IPS-NIHi7 (cell line): Measurements from ENCODE around the gene RRM2.
"Not testable (repeated sequence)": the region's sequence is repeated elsewhere in the genome, so short reads cannot be mapped to it uniquely, and the experiment has no call there.

ENCODE experiments used
- DNase-seq: peaks from one replicate; pipeline ENCODE4 v3.0.0; 2012; ENCODE audit warnings: mixed read lengths; ENCODE audit errors: extremely low spot score

Gene RRM2

DNA sequence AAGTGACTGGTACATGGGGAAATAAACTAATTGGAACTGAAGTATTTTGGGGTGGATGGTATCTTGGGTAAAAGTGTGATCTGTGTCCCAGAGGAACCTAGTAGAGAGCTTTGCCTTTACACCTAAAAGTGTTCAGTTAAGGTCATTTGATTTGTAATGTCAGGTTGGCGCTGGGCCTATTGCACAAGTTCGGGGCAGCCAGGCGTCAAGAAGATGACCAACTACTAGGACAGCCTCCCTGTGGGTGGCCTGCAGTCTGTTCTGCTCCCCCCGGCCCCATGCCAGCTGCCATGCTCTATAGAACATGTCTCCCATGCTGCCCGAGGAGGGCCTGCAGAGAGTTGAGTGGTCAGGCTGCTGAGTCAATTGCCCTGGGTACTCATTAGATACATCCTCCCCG is 10.1 kb downstream of the RRM2 start:
- no peak for DNase-seq

DNA sequence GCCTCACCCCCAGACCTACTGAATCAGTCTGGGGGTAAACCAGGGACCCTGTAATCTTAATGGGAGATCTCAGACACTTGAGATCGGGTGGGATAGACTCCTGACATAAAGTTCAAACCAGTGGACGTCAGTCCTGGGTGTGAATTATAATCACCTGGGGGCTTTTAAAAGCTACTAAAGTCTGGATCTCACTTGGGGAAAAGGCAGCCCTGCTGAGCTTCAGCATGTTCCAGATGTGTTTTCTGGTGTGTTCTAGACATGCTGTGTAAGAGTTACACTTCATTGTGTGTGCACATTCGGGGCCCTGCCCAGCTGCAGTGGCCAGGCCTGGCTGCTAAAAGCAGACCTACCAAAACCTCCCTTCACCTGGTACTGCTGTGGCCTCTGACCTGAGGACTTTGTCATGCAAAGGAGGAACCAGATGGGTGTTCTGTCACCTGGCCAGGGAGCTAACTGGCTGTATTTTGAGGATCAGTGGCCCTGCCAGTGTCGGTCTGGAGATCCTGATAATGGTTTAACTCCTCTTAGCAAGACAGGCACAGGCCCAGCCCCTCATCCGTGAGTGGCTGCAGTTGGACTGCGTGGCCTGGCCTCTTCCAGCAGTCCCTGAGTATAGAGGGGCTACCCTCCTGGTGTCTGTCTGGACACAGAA is 10.6 kb downstream of the RRM2 start:
- no peak for DNase-seq

DNA sequence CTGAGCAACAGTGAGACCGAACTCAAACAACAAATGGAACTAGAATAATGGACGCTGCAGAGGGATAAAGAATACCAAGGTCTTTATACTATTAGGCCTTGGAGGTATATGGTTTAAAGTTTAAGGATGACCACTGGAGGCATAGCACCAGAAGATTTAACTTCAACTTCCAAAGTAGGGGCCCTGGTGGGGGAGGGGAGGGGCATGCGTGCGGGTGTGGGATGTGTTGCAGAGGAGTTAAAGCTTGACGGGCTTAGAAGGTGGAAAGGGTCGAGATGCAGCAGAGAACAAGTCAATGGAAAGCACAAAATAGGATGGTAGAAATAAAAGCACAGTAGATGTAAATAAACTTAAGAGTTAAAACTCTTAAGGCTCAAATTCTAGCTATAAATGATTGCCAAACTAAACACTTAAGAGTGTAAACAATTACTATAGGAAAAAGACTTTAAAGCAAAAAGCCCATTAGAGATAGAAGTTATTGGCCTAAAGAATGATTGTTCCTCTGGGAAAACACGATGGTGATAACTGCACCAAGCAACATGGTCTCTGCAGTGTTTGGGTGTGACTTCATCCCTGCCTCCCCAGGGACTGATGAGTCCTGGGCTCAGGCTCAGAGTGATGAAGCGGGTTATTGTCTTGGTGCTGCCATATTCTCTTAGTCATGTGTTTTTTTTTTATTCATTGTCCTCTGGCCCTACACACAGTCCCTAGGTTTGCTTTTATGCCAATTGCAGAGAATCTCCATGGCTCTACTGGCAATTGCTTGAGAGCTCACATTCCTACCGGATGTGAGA is 13.0 kb downstream of the RRM2 start:
- DNase-seq: no peak

DNA sequence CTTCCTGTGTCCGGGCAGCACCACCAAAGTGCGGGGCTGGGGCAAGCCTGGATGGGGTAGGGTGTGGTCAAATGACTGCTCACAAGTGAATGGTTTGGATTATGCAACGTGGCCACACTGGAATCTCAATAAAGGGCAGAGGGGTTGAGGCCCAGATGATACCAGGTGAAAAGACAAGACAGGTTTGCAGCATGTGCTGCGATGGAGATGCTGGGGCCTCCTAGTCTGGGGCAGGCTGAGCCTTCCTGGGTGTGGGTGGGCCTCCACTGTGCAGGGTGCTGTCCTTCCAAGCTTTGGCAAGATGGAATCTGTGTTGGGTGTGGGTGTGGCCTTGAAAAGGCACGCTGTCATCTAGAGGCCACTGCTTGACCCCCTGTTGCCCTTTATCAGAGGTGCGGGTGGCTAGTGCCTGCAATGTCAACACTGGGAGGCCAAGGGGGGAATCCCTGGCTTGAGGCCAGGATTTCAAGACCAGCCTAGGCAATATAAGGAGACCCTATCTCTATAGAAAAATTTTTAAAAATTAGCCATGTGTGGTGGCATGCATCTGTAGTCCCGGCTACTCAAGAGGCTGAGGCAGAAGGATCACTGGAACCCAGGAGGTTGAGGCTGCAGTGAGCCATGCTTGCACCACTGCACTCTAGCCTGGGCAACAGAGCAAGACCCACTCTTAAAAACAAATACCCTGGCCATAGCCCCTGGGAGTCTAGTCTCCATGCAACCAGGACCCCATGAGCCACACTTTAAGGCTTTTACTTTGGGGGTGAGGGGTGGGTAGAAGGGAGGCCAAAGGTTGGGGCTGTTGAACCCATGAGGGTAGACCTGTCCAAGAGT is 13.8 kb downstream of the RRM2 start:
- DNase-seq: no peak

DNA sequence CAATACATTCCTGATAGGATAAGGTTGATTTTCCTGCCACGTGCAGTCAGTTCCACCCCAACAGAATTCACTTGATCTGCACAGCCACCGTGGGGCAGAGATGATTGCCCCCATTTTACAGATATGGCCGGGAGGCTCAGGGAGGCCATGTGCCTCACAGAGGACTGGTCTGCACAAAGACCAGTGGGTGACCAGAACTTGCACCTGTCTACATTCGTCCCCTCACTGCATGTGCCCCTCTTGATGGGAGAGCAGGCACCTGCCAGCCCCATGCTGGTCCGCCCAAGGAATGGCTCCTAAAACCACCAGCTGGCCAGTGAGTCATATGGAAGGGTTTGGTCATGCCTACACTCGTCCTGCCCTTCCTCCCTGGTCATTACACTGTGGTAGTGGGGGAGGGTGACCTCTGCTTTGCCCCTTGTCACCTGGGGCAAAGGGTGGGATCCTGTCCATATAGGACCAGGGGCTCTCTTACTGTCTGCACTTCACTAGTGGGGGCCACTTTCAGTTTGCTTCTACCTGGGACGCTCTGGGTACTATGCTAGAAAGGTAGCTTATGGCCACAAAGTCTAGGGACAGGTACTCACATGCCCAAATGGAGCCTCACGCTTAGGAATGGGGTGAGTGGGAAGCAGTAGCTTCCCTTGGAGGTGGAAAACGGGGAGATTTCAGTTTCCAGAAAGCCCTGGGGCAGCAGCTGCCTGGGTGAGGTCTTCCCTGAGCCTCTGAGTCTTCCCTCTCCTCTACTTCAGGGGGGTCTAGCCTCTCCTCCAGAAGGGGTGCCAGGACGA is 14.7 kb downstream of the RRM2 start:
- no peak for DNase-seq

DNA sequence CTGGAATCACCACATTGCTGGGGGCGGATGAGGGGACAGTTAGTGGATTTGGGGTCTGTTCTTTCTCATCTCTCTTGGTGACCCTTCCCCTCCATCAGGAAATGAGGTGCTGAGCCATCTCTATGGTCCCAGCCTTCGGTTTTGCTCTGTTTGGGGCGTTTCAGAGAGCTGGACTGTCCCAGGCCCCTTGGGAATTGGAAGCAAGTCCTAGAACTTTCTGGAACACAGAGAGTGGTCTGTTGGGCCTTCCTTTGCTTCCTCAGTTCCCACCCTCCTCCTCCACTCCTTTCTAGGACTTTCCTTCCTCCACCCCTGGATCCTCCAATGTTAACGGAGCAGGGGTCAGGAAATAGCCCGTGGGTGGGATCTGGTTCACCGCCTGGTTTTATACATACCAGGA is 17.0 kb downstream of the RRM2 start:
- no peak for DNase-seq

DNA sequence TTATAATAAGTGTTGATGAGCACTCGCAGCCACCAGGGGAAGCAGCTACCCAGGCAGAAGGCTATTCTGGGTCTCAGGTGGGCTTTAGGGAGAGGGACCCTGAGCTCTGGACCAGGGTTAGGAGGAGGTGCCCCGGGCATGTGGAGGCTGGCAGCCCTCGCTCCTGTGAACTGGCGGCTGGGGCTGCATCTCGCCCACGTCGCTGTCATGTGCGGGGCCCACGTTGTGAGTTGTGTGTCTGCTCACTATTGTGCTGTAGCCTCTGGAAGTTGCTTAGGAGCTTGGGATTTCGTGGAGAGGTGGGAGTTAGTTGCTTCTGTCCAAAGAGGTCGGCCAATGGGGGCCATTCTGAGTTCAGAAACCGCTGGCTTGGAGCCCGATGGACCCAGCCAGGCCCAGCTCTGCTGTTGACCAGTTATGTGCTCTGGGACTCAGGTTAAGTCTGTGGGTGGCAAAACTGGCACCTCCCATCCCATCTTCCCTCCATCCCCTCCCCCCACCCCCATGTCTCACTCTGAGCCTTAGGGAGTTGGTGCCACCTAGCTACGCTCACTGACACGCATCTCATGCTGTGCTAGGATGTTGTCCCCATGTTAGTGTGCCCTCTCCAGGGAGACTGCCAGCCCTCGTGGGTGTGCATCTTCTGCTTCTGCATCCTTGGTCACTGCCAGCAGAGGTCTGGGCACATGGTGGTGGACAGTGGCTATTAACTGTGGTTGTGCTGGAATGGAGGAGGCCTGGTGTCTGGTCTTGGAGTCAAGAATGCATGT is 18.5 kb downstream of the RRM2 start:
- no peak for DNase-seq

DNA sequence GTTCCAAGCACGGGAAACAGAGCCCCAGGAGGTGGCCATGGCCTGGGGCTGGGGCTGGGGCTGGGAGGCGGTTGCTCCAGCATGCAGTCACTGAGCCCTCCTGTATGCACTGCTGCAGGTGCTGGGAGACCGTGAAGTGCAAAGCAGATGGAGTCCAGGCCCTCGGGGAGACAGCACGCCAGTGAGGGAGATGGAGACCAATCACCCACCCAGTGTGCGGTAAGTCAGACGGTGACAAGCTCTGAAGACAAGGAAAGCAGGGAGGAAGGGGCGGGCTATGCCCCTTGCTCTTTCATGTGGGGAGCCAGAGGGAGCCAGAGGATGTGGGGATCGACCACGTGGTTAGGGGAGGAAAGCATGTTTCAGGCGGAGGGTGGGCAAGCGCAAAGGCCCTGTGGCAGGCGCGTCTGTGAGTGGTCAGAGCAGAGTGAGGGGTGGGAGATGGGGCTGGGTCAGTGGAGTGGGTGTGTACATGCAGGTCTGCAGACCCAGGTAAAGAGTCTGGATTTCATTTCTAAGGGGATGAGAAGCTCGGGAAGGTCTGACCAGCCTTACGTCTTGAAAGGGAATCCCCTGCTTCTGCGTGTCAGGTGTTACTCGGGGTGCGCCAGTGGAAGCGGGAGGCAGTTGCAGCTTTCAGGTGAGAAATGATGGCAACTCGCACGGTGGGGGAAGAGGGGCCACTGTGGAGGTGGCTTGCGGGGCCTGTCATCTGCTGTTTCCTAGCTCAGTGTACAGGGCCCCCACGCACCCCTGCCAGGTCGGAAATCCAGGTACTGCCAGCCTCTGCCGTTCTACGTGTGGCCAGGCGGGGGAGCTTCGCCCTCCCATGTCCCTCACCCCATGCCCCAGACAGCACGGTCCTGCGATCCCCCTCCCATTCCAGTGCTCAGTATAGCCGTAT is 19.4 kb downstream of the RRM2 start:
- peak; percentile 81 for DNase-seq

DNA sequence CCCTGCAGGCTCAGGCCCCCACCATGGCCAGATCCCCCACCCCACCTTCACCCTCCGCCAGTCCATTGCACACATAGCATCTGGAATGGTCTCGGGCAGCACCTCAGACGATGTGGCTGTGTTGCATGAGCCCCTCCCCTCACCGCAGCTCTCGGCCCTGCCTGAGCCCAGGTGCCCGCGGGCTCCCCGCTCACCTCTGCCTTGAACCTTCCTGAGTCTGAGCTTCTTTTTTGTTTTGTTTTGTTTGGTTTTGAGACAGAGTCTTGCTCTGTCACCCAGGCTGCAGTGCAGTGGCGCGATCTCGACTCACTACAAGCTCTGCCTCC is 20.1 kb downstream of the RRM2 start:
- DNase-seq: no peak

DNA sequence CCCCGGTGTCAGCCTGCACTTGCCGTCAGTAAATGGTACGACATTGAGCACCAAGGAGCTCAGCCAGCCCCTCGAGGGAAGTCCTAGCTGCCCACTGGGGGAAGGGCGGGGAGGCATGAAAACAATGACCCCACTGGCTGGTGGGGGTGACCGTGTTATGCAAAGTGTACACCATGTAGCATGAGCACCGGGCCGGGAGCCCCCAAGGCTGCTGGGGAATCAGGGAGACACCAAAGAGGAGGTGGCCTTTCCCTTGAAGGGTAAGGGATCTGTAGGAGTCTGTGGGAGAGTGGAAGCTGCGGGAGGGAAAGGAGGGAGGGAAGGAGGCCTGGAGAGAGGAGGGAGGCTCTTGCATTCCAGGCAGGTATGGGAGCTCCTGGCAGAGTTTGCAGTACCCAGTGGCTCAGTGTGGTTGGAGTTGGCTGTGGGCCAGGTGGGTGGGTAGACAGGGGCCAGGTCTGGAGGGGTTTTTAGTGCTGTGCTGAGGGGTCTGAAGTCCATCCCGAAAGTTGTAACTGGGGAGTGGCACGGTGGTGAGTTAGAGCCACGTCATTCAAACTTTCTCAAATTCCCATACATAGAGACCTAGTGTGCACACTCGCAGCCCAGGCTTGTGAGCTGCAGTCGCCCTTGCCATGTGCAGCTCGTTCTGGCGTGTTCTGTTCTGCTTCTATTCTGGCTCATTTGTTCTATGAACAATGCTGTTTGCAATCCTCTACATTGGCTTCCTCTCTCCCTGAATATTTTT is 22.4 kb downstream of the RRM2 start:
- DNase-seq: no peak

DNA sequence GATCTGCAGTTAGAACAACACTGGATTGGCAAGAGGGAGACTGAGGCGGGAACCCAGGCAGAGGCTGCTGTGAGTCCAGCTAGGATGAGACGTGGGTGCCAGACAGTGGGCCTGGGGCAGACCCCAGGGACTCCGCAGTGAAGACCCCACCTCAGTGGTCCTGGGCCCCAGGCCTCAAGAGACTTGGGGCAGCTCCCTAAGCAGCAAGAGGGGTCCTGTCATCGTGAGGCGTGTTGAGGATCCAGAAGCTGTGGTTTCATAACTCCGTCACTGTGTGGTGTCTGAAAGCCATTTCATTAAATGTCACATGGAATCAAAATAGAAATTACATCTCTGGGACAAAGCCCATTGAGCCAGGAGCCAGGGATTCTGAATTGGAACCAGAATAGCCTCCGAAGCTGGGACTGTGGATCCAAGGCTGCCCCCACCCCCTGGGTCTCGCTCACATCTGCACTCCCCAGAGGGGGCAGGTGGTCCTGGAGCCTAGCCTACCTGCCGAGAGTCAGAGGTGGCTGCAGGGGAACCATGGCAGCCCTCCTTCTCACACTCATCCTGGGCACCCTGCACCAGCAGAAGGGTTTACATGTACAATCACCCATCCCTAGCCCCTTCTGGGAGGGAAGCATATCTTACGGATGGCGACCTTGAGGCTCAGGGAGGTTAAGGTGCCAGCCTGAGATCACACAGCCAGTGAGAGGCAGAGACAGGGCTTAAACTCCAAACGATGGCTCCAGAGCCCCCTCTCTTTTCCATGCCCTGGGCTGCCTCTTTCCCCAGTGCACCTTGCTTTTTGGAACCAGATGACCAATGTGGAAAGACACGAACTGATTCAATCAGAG is 23.2 kb downstream of the RRM2 start:
- DNase-seq: no peak

DNA sequence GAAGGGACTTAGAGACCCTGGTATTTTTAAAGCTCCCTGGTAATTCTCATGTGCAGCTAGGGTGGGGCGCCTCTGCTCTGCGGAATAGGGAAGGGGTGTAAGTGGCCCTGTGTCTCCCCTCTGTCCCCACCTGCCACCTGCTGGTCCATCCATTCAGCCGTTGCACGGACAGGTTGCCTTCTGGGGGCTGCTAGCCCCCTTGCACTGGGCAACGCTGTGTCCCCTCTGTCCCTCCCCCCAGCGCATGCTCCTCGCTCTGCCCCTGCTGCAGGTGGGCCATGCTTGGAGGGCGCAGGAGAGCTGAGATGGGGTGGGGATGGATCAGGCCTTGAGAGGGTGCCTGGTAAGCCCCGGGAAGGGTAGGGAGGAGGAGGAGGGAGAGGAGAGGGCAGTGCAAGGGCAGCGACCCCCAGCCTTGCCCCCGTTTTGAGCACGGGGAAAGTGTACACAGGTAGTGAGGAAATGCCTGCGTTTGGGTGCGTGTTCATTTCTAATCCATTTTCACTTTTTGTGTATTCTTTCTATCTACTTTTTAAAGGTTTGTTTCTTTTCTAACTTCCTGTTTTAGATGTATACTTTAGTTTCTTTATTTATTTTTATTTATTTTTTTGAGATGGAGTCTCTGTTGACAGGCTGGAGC is 23.9 kb downstream of the RRM2 start:
- no peak for DNase-seq

DNA sequence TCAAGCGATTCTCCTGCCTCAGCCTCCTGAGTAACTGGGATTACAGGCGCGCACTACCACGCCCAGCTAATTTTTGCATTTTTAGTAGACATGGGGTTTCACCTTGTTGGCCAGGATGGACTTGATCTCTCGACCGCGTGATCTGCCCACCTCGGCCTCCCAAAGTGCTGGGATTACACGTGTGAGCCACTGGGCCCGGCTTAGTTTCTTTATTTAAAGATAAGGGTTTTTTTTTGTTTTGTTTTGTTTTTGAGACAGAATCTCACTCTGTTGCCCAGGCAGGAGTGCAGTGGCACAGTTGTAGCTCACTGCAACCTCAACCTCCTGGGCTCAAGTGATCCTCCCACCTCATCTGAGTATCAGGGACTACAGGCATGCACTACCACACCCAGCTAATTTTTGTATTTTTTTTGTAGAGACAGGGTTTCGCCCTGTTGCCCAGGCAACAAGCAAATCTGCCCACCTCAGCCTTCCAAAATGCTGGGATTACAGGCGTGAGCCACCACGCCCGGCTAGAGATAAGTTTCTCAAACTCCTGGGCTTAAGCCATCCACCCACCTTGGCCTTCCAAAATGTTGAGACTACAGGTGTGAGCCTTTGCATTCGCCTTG is 24.6 kb downstream of the RRM2 start:
- DNase-seq: not testable (repeated sequence)

DNA sequence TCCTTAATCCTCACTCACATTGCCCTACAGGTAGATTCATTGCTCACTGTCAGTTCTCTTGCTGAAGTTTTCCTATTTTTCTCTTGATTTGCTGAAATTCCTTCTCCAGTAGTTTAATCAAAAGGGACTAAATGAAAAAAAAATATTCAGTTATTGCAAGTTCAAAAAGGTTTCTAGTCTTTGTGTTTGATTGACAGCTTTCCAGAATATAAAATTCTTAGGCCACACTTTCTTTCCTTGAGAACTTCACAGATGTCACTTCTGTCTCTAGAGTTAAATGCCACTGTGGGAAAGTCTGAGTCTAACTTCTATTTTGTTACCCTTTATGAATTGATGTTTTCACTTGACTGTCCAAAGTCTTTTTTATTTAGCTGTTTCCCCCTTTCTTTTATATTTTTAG is 25.7 kb downstream of the RRM2 start:
- no peak for DNase-seq

DNA sequence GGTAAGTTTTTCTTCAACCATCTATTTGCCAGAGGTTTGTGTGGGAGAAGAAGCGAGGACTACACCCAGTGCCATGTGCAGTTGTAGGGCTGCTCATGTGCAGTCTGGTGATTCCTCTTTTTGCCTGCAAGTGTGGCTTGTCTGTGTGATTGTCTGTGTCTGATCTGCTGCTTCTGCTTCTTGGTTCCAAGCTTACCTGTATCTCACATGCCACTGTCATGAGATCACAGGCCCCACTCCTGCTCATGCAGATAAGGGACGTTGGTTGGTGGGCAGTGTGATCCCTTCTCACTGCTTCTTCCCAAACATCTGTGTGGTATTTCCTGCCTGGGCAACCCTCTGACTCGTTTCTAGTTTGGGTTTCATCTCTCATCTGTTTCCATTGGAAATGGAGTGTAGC is 27.1 kb downstream of the RRM2 start:
- DNase-seq: no peak

DNA sequence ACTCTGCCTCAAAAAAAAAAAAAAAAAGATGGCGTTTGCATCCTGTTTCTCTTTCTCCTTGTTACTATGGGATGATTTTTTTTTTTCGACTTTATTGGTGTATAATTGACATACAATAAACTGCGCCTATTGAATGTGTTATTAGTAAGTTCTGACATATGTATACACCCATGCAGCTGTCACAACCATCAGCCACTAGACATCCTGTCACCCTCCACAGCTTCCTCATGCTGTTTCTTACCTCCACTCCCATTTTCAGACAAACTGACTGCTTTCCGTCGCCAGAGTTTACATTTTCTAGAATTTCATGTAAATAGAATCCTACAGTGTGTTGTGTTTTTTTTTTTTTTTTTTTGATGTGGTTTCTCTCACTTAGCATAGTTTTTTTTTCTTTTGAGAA is 27.9 kb downstream of the RRM2 start:
- DNase-seq: no peak

DNA sequence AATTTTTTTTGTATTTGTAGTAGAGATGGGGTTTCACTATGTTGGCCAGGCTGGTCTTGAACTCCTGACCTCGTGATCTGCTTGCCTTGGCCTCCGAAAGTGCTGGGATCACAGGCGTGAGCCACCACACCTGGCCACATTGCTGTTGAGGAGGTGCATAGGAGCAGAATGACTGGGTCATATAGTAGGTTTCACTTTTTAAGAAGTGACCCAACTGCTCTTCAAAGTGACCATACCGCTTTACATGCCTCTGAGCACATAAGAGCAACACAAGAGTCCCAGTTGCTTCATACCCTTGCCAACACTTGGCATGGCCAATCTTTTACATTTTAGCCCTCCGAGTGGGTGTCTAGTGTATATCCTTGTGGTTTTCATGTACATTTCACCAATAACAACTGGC is 28.9 kb downstream of the RRM2 start:
- DNase-seq: no peak

DNA sequence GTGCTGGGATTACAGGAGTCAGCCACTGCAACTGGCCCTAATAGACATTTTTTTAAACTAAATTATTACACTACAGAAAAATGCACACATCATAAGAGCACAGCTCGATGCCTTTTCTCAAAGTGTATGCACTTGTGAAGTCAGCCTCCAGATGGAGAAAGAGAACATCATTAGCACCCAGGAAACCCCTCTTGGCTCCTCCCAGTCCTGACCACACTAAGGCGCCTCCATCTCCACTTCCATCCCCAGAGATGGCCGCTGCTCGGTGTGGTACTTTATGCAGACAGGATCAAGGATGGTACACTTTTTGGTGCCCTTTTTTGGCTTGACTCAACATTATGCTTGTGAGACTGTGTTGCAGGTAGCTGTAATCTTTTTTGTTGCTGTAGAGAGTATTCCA is 34.8 kb downstream of the RRM2 start:
- no peak for DNase-seq
